Measurements from ENCODE around the gene SYNJ2.

- TF ChIP-seq, protein P1, sequence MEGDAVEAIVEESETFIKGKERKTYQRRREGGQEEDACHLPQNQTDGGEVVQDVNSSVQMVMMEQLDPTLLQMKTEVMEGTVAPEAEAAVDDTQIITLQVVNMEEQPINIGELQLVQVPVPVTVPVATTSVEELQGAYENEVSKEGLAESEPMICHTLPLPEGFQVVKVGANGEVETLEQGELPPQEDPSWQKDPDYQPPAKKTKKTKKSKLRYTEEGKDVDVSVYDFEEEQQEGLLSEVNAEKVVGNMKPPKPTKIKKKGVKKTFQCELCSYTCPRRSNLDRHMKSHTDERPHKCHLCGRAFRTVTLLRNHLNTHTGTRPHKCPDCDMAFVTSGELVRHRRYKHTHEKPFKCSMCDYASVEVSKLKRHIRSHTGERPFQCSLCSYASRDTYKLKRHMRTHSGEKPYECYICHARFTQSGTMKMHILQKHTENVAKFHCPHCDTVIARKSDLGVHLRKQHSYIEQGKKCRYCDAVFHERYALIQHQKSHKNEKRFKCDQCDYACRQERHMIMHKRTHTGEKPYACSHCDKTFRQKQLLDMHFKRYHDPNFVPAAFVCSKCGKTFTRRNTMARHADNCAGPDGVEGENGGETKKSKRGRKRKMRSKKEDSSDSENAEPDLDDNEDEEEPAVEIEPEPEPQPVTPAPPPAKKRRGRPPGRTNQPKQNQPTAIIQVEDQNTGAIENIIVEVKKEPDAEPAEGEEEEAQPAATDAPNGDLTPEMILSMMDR (conservative IDR thresholded peaks at IDR 0.05; ENCODE audit: low read depth, low read length), result no peak
- TF ChIP-seq POLR2A (IDR thresholded peaks at IDR 0.05; ENCODE audit: low read depth, low read length) (no peak), NFE2L2 (IDR thresholded peaks at IDR 0.05; ENCODE audit: low read depth, low read length) (no peak), RFX5 (IDR thresholded peaks at IDR 0.05; ENCODE audit: low read depth, low read length) (no peak), BHLHE40 (IDR thresholded peaks at IDR 0.05; ENCODE audit: low read depth, low read length) (no peak)
Measured at GRCh38 chr6:158104696-158105095, 123.0 kb downstream of the SYNJ2 start.
